NCI-H128 (cell line): Measurements from ENCODE around the gene PJA1.
A peak's percentile ranks its signal among the peaks of the same experiment; 100 is the strongest.

Experiments used
- DNase-seq: peaks from one replicate; lab custom pipeline; 2025; ENCODE audit not compliant: unreplicated experiment; lab: John Stamatoyannopoulos, UW

The PJA1 gene

GRCh38 chrX:69165087-69165651, at the start of gene PJA1:
TSS of gene PJA1 (minus strand) at chrX:69165453. CDS start at chrX:69163073, 2,380 bp downstream.
- peak; percentile 20 for DNase-seq

GRCh38 chrX:69214463-69214862, 49.2 kb upstream of the PJA1 start:
- no peak for DNase-seq

GRCh38 chrX:69211701-69212100, 46.4 kb upstream of the PJA1 start:
- no peak for DNase-seq

GRCh38 chrX:69210581-69210980, 45.3 kb upstream of the PJA1 start:
- DNase-seq, result no peak

GRCh38 chrX:69207216-69207615, 42.0 kb upstream of the PJA1 start:
- no peak for DNase-seq

GRCh38 chrX:69203638-69204037, 38.4 kb upstream of the PJA1 start:
- DNase-seq, result no peak

GRCh38 chrX:69197690-69198089, 32.4 kb upstream of the PJA1 start:
- no peak for DNase-seq

- DNase-seq, result no peak
Measured at GRCh38 chrX:69196666-69197065, 31.4 kb upstream of the PJA1 start.

- DNase-seq, result no peak
Measured at GRCh38 chrX:69195810-69196209, 30.6 kb upstream of the PJA1 start.

- DNase-seq, result no peak
Measured at GRCh38 chrX:69195192-69195591, 29.9 kb upstream of the PJA1 start.

- DNase-seq, result no peak
Measured at GRCh38 chrX:69192603-69193002, 27.4 kb upstream of the PJA1 start.

GRCh38 chrX:69189576-69190371, 24.5 kb upstream of the PJA1 start:
- no peak for DNase-seq

GRCh38 chrX:69186651-69187050, 21.4 kb upstream of the PJA1 start:
- DNase-seq, result no peak

- no peak for DNase-seq
Measured at GRCh38 chrX:69185886-69186285, 20.6 kb upstream of the PJA1 start.

- no peak for DNase-seq
Measured at GRCh38 chrX:69185141-69185540, 19.9 kb upstream of the PJA1 start.

- DNase-seq, result no peak
Measured at GRCh38 chrX:69182818-69183380, 17.6 kb upstream of the PJA1 start.

- DNase-seq, result peak; percentile 71
Measured at GRCh38 chrX:69179380-69179911, 14.2 kb upstream of the PJA1 start.

GRCh38 chrX:69178592-69178991, 13.3 kb upstream of the PJA1 start:
- no peak for DNase-seq

- DNase-seq, result no peak
Measured at GRCh38 chrX:69177511-69178162, 12.4 kb upstream of the PJA1 start.

GRCh38 chrX:69176053-69176452, 10.8 kb upstream of the PJA1 start:
- DNase-seq, result no peak

- no peak for DNase-seq
Measured at GRCh38 chrX:69173906-69174305, 8.7 kb upstream of the PJA1 start.

- DNase-seq, result no peak
Measured at GRCh38 chrX:69172937-69173336, 7.7 kb upstream of the PJA1 start.
